GM12878 (cell line): ENCODE results near the gene LRP1B.

Source experiments
- HCFC1 ChIP-seq: fragments of 150-350 bp; IDR thresholded peaks from 2 replicates; pipeline ENCODE4 v1.6.1; 2014; ENCODE audit warnings: low read length
- NR2F1 ChIP-seq: fragments of 450-650 bp; conservative IDR thresholded peaks from 2 replicates; pipeline ENCODE4 v1.6.1; 2017; ENCODE audit warnings: mild to moderate bottlenecking
- POLR2A ChIP-seq: IDR thresholded peaks from 2 replicates; pipeline ENCODE4 v1.6.1; 2011; ENCODE audit warnings: low read depth, mild to moderate bottlenecking, low read length
- POLR2AphosphoS5 ChIP-seq: IDR thresholded peaks from 2 replicates; pipeline ENCODE4 v1.6.1; 2011; ENCODE audit warnings: mild to moderate bottlenecking, low read length, inconsistent platforms
- TF ChIP-seq, protein P1 (sequence below): fragments of 450-650 bp; formaldehyde crosslinking; IDR thresholded peaks from 2 replicates; pipeline ENCODE4 v1.4.0; 2020; ENCODE audit warnings: mild to moderate bottlenecking, moderate library complexity
- TF ChIP-seq, protein P2 (sequence below): IDR thresholded peaks from 2 replicates; pipeline ENCODE4 v1.6.1; 2011; ENCODE audit warnings: low read depth, mild to moderate bottlenecking, low read length, moderate library complexity, borderline replicate concordance; ENCODE audit errors: extremely low read depth
- TF ChIP-seq, protein P3 (sequence below): IDR thresholded peaks from 2 replicates; pipeline ENCODE4 v1.6.1; 2012; ENCODE audit warnings: low read depth, low read length, improper control_type of control experiment

DNA sequence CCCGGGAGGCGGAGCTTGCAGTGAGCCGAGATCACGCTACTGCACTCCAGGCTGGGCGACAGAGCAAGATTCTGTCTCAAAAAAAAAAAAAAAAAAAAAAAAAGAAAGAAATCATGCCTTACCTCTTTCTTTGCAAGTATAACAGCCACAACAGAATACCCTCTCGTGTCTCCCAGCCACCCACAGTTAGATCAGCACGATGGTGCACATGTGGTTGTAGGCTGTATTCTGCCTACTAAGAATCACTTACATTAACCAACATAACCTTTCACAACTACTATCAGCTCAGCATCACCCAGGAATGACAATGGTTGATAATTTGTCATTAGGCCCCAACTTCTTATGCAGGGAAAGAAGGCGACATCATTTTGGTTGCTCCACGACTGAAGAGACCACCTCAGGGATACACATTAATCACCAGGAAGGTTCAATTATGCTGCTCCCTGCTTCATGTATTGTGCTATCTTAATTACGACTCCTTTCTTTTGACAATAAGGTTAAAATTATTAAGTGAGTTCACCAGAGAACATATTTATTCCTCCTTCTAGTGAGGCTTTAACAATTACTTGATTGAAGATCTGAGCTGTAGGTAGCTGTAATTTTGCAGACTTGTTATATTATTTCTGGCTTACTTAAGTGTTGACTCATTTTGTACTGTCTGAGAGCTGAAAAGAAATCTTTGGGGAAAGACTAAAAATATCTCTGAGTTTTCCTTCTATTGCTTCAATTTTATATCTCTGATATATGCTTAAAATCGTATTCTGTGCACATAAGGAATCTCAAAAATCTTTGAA lies 120.1 kb downstream of the LRP1B start:
- TF ChIP-seq POLR2A (no peak), NR2F1 (no peak), POLR2AphosphoS5 (no peak), HCFC1 (no peak)
- TF ChIP-seq, protein P1, sequence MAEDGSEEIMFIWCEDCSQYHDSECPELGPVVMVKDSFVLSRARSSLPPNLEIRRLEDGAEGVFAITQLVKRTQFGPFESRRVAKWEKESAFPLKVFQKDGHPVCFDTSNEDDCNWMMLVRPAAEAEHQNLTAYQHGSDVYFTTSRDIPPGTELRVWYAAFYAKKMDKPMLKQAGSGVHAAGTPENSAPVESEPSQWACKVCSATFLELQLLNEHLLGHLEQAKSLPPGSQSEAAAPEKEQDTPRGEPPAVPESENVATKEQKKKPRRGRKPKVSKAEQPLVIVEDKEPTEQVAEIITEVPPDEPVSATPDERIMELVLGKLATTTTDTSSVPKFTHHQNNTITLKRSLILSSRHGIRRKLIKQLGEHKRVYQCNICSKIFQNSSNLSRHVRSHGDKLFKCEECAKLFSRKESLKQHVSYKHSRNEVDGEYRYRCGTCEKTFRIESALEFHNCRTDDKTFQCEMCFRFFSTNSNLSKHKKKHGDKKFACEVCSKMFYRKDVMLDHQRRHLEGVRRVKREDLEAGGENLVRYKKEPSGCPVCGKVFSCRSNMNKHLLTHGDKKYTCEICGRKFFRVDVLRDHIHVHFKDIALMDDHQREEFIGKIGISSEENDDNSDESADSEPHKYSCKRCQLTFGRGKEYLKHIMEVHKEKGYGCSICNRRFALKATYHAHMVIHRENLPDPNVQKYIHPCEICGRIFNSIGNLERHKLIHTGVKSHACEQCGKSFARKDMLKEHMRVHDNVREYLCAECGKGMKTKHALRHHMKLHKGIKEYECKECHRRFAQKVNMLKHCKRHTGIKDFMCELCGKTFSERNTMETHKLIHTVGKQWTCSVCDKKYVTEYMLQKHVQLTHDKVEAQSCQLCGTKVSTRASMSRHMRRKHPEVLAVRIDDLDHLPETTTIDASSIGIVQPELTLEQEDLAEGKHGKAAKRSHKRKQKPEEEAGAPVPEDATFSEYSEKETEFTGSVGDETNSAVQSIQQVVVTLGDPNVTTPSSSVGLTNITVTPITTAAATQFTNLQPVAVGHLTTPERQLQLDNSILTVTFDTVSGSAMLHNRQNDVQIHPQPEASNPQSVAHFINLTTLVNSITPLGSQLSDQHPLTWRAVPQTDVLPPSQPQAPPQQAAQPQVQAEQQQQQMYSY (CRISPR knock-in tag): no peak
- TF ChIP-seq, protein P2, sequence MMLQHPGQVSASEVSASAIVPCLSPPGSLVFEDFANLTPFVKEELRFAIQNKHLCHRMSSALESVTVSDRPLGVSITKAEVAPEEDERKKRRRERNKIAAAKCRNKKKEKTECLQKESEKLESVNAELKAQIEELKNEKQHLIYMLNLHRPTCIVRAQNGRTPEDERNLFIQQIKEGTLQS: no peak
- TF ChIP-seq, protein P3, sequence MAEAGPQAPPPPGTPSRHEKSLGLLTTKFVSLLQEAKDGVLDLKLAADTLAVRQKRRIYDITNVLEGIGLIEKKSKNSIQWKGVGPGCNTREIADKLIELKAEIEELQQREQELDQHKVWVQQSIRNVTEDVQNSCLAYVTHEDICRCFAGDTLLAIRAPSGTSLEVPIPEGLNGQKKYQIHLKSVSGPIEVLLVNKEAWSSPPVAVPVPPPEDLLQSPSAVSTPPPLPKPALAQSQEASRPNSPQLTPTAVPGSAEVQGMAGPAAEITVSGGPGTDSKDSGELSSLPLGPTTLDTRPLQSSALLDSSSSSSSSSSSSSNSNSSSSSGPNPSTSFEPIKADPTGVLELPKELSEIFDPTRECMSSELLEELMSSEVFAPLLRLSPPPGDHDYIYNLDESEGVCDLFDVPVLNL: no peak
